ENCODE measurements around the gene ADRA2C. TPM values are rescaled to one million over a fixed set of nuclear protein-coding genes. Genes with fewer than 3 reads are reported as not detected.

The ADRA2C gene
- total and polyA plus RNA-seq, 9 of the 15 experiments (the other 6 are each of a cell fraction or from before 2014, with no cell fraction given): 0.06 to 0.58 (median 0.14) TPM; not detected in 2

DNA sequence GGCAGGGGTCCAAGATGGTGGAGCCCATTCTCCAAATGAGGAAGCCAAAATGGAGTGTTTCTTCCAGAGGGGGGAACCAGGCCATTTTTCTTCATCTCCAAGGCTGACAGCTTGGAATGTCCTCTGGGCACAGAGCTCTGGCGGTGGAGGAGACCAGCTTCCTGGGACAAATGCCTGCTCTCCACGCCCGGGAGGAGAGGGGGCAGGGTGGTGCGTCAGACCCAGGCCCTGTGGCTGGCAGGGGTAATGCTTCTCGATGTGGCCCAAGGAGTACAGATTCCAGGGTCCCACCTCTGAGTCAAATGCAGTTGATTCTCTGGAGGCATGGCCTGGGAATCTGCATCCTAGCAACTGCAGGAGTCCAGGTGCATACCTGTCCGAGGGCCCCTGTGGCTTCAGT is 44.6 kb upstream of the ADRA2C start:
- DNase-seq (ENCODE audit: extremely low read depth in 1 of 4, low spot score in 3 of 4) (no peak), FAIRE-seq (no peak), ATAC-seq (no peak)
- H3K9me3 ChIP-seq (replicated peaks; ENCODE audit: control insufficient read depth, insufficient read depth, low read depth, low read length): no peaks in the 10 kb centered on the region; the same call in 1 of the 2 replicates
- peaks cover 0 to 25% of the 10 kb centered on the region in 2 experiments; a peak in 2 of 5 replicates for H3K27me3 ChIP-seq (ENCODE audit: control insufficient read depth in 2 of 2, insufficient read depth in 2 of 2, low read length in 2 of 2)
- H3K4me1 ChIP-seq (replicated peaks in 1 of 2; ENCODE audit: control insufficient read depth in 2 of 2, insufficient read depth in 2 of 2, low read length in 2 of 2): peaks cover 0 to under 1% of the 10 kb centered on the region in 2 experiments; a peak in 1 of 5 replicates
- no TSS peak for BruUV-seq (replicated peaks)
- no peak overlapping the region for H2AFZ ChIP-seq (ENCODE audit: low read depth, low read length)
- no peaks in the 10 kb centered on the region for H3K79me2 ChIP-seq (ENCODE audit: control insufficient read depth, insufficient read depth, low read length)
- no peak overlapping the region for H3K4me2 ChIP-seq (ENCODE audit: insufficient read depth, low read length)
- no peak overlapping the region for H3K27ac ChIP-seq (ENCODE audit: extremely low read depth, low read depth, low read length)
- intact Hi-C loops (cut with micrococcal nuclease): no loop called here
- WGBS (ENCODE audit: insufficient coverage, low coverage, missing lambda C conversion rate): 0% methylated on average over 5 of the region's 6 CpGs
- H3K36me3 ChIP-seq (ENCODE audit: control insufficient read depth, insufficient read depth, low read length): no peaks in the 10 kb centered on the region
- ChIA-PET POLR2A (no interaction called here), CTCF (ENCODE audit: low intra/inter-chr PET ratio) (no interaction called here)
- no peak overlapping the region for H3K4me3 ChIP-seq
- H3K9ac ChIP-seq (ENCODE audit: insufficient read depth in 1 of 2, low read depth in 2 of 2, low read length in 2 of 2): no peak overlapping the region
- no peaks in the 10 kb centered on the region for H3K9me1 ChIP-seq (ENCODE audit: control insufficient read depth, insufficient read depth, low read length)
- 0 out of 2 replicates have a peak, but pooled peaks cover 4% of the 10 kb centered on the region for H4K20me1 ChIP-seq (replicated peaks; ENCODE audit: control insufficient read depth, insufficient read depth, low read length)
- in situ Hi-C loops (cut with MboI): no loop called here
- TF ChIP-seq ZNF174 (CRISPR knock-in tag; IDR thresholded peaks at IDR 0.05) (no peak), SRSF1 (IDR thresholded peaks at IDR 0.05; ENCODE audit: low read depth, low read length) (no peak), CCAR2 (IDR thresholded peaks at IDR 0.05; ENCODE audit: low read depth, low read length) (no peak), PHB (CRISPR knock-in tag; IDR thresholded peaks at IDR 0.05) (no peak), ETV6 (IDR thresholded peaks at IDR 0.05; ENCODE audit: borderline replicate concordance in 1 of 2, low read depth in 2 of 2, low read length in 1 of 2) (no peak), ETV6 (CRISPR knock-in tag; IDR thresholded peaks at IDR 0.05; ENCODE audit: borderline replicate concordance) (no peak), ZNF354B (CRISPR knock-in tag; IDR thresholded peaks at IDR 0.05) (no peak), YY1 (IDR thresholded peaks at IDR 0.05; ENCODE audit: borderline replicate concordance in 1 of 3, control insufficient read depth in 1 of 3, extremely low read depth in 1 of 3, insufficient read depth in 3 of 3, insufficient read length in 1 of 3, insufficient replicate concordance in 2 of 3, low read depth in 1 of 3, low read length in 2 of 3) (no peak), HLTF (IDR thresholded peaks at IDR 0.05) (no peak), KDM5B (IDR thresholded peaks at IDR 0.05; ENCODE audit: insufficient replicate concordance, low read depth, low read length) (no peak), CCNT2 (IDR thresholded peaks at IDR 0.05; ENCODE audit: borderline replicate concordance, extremely low read depth, insufficient read length, low read depth, low read length) (no peak), KLF6 (CRISPR knock-in tag; IDR thresholded peaks at IDR 0.05; ENCODE audit: borderline replicate concordance) (no peak), HNRNPK (IDR thresholded peaks at IDR 0.05; ENCODE audit: low read depth, low read length, poor library complexity, severe bottlenecking) (no peak)
- TF ChIP-seq, protein P1, sequence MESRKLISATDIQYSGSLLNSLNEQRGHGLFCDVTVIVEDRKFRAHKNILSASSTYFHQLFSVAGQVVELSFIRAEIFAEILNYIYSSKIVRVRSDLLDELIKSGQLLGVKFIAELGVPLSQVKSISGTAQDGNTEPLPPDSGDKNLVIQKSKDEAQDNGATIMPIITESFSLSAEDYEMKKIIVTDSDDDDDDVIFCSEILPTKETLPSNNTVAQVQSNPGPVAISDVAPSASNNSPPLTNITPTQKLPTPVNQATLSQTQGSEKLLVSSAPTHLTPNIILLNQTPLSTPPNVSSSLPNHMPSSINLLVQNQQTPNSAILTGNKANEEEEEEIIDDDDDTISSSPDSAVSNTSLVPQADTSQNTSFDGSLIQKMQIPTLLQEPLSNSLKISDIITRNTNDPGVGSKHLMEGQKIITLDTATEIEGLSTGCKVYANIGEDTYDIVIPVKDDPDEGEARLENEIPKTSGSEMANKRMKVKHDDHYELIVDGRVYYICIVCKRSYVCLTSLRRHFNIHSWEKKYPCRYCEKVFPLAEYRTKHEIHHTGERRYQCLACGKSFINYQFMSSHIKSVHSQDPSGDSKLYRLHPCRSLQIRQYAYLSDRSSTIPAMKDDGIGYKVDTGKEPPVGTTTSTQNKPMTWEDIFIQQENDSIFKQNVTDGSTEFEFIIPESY (CRISPR knock-in tag; IDR thresholded peaks at IDR 0.05): no peak
- TF ChIP-seq, protein P2, sequence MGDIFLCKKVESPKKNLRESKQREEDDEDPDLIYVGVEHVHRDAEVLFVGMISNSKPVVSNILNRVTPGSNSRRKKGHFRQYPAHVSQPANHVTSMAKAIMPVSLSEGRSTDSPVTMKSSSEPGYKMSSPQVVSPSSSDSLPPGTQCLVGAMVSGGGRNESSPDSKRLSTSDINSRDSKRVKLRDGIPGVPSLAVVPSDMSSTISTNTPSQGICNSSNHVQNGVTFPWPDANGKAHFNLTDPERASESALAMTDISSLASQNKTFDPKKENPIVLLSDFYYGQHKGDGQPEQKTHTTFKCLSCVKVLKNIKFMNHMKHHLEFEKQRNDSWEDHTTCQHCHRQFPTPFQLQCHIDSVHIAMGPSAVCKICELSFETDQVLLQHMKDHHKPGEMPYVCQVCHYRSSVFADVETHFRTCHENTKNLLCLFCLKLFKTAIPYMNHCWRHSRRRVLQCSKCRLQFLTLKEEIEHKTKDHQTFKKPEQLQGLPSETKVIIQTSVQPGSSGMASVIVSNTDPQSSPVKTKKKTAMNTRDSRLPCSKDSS (IDR thresholded peaks at IDR 0.05; ENCODE audit: low read depth, partially characterized antibody): no peak
- TF ChIP-seq, protein P3, sequence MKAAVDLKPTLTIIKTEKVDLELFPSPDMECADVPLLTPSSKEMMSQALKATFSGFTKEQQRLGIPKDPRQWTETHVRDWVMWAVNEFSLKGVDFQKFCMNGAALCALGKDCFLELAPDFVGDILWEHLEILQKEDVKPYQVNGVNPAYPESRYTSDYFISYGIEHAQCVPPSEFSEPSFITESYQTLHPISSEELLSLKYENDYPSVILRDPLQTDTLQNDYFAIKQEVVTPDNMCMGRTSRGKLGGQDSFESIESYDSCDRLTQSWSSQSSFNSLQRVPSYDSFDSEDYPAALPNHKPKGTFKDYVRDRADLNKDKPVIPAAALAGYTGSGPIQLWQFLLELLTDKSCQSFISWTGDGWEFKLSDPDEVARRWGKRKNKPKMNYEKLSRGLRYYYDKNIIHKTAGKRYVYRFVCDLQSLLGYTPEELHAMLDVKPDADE (conservative IDR thresholded peaks at IDR 0.05; ENCODE audit: control insufficient read depth, low read depth, low read length): no peak

All from K562 (cell line).